ENCODE measurements around the gene KCNH2. TPM values are rescaled to one million over a fixed set of nuclear protein-coding genes. Genes with fewer than 3 reads are reported as not detected.

The KCNH2 gene
- total RNA-seq, 1 experiment from 2014 or later: 0.84 TPM

GRCh38 chr7:151008511-151009323, 30.6 kb upstream of the KCNH2 start:
- Histone ChIP-seq H3K9ac (ENCODE audit: low read length) (no peak overlapping the region), H3K9me3 (ENCODE audit: low read length) (no peaks in the 10 kb centered on the region), H3K4me2 (ENCODE audit: low read length) (no peak overlapping the region), H3K79me2 (ENCODE audit: low read length) (no peaks in the 10 kb centered on the region), H4K20me1 (ENCODE audit: low read length) (no peaks in the 10 kb centered on the region), H2AFZ (ENCODE audit: low read length) (no peak overlapping the region), H3K27ac (ENCODE audit: low read length) (no peak overlapping the region), H3K4me3 (ENCODE audit: low read length) (no peak overlapping the region), H3K9me2 (replicated peaks; ENCODE audit: low read length) (no peaks in the 10 kb centered on the region), H3K36me3 (ENCODE audit: low read depth, low read length) (no peaks in the 10 kb centered on the region), H3F3A (ENCODE audit: low read length, unreplicated experiment) (no peaks in the 10 kb centered on the region), H3K27me3 (ENCODE audit: low read length) (no peaks in the 10 kb centered on the region), H3K4me1 (ENCODE audit: insufficient read depth, low read length) (peaks cover 4% of the 10 kb centered on the region; the same call in 1 of the 2 replicates)
- TF ChIP-seq EZH2phosphoT487 (IDR thresholded peaks at IDR 0.05; ENCODE audit: borderline replicate concordance, low read length) (no peak), CTCF (conservative IDR thresholded peaks at IDR 0.05; ENCODE audit: low read depth, low read length) (peak; percentile 60)
- POLR2A ChIA-PET (ENCODE audit: unreplicated experiment): no interaction called here
- CTCF ChIA-PET: interaction anchor here (0.9 kb wide), 1 partner anchor 10 kb away, joined by 4 read pairs; no protein-coding TSS in a partner anchor
- intact Hi-C loops (cut with micrococcal nuclease): no loop called here
- no peak for DNase-seq
- no peak for ATAC-seq
- BruUV-seq (replicated peaks): no TSS peak

GRCh38 chr7:151008143-151008510, 30.0 kb upstream of the KCNH2 start:
- Histone ChIP-seq H3K4me1 (ENCODE audit: insufficient read depth, low read length) (peaks cover 9% of the 10 kb centered on the region), H3K79me2 (ENCODE audit: low read length) (no peaks in the 10 kb centered on the region), H3K27me3 (ENCODE audit: low read length) (no peaks in the 10 kb centered on the region), H3K4me3 (ENCODE audit: low read length) (no peak overlapping the region), H4K20me1 (ENCODE audit: low read length) (no peaks in the 10 kb centered on the region), H3K4me2 (ENCODE audit: low read length) (no peak overlapping the region), H3K9me3 (ENCODE audit: low read length) (no peaks in the 10 kb centered on the region), H3K27ac (ENCODE audit: low read length) (no peak overlapping the region), H3K36me3 (ENCODE audit: low read depth, low read length) (no peaks in the 10 kb centered on the region), H3K9ac (ENCODE audit: low read length) (no peak overlapping the region), H3K9me2 (replicated peaks; ENCODE audit: low read length) (no peaks in the 10 kb centered on the region), H2AFZ (ENCODE audit: low read length) (no peak overlapping the region), H3F3A (ENCODE audit: low read length, unreplicated experiment) (no peaks in the 10 kb centered on the region)
- CTCF ChIA-PET: interaction anchor here (0.9 kb wide), 1 partner anchor 10 kb away, joined by 4 read pairs; no protein-coding TSS in a partner anchor
- no peak for TF ChIP-seq EZH2phosphoT487 (IDR thresholded peaks at IDR 0.05; ENCODE audit: borderline replicate concordance, low read length)
- no peak for TF ChIP-seq EZH2 (IDR thresholded peaks at IDR 0.05; ENCODE audit: low read length, unreplicated experiment)
- no peak for TF ChIP-seq CTCF (conservative IDR thresholded peaks at IDR 0.05; ENCODE audit: low read depth, low read length)
- intact Hi-C loops (cut with micrococcal nuclease): no loop called here
- BruUV-seq (replicated peaks): no TSS peak
- no peak for DNase-seq
- ATAC-seq: no peak
- POLR2A ChIA-PET (ENCODE audit: unreplicated experiment): no interaction called here

- CTCF ChIA-PET: interaction anchor here (0.9 kb wide), 1 partner anchor 11 kb away, joined by 4 read pairs; no protein-coding TSS in a partner anchor
- no peaks in the 10 kb centered on the region for H3K27me3 ChIP-seq (ENCODE audit: low read length)
- H3K4me2 ChIP-seq (ENCODE audit: low read length): no peak overlapping the region
- H3K36me3 ChIP-seq (ENCODE audit: low read depth, low read length): no peaks in the 10 kb centered on the region
- no peaks in the 10 kb centered on the region for H3K9me3 ChIP-seq (ENCODE audit: low read length)
- no peaks in the 10 kb centered on the region for H3K79me2 ChIP-seq (ENCODE audit: low read length)
- H3K27ac ChIP-seq (ENCODE audit: low read length): no peak overlapping the region
- peaks cover 9% of the 10 kb centered on the region for H3K4me1 ChIP-seq (ENCODE audit: insufficient read depth, low read length)
- POLR2A ChIA-PET (ENCODE audit: unreplicated experiment): no interaction called here
- no peak for TF ChIP-seq CTCF (conservative IDR thresholded peaks at IDR 0.05; ENCODE audit: low read depth, low read length)
- no peak for TF ChIP-seq EZH2phosphoT487 (IDR thresholded peaks at IDR 0.05; ENCODE audit: borderline replicate concordance, low read length)
- TF ChIP-seq EZH2 (IDR thresholded peaks at IDR 0.05; ENCODE audit: low read length, unreplicated experiment): no peak
- no peaks in the 10 kb centered on the region for H4K20me1 ChIP-seq (ENCODE audit: low read length)
- no peaks in the 10 kb centered on the region for H3K9me2 ChIP-seq (replicated peaks; ENCODE audit: low read length)
- no peak overlapping the region for H2AFZ ChIP-seq (ENCODE audit: low read length)
- intact Hi-C loops (cut with micrococcal nuclease): no loop called here
- no peaks in the 10 kb centered on the region for H3F3A ChIP-seq (ENCODE audit: low read length, unreplicated experiment)
- no TSS peak for BruUV-seq (replicated peaks)
- 0 out of 2 replicates have a peak, but pooled peaks have one; percentile 14 for ATAC-seq
- H3K4me3 ChIP-seq (ENCODE audit: low read length): no peak overlapping the region
- no peak overlapping the region for H3K9ac ChIP-seq (ENCODE audit: low read length)
- no peak for DNase-seq
These were observed 29.4 kb upstream of the KCNH2 start for GRCh38 chr7:151007469-151007898.
